Loucy (cell line): ENCODE measurements around the gene COX18.

Experiments used
- H2AFZ ChIP-seq: fragments of 200-600 bp; sonication (generic); 2 replicates; pipeline ENCODE4 v1.6.0; 2016; ENCODE audit warnings: antibody characterized with exemption, mild to moderate bottlenecking, low read length, moderate library complexity
- H3F3A ChIP-seq: fragments of 200-600 bp; 2 replicates; pipeline ENCODE4 v1.6.0; 2016; ENCODE audit warnings: antibody characterized with exemption, low read depth, mild to moderate bottlenecking
- H3K27me3 ChIP-seq: fragments of 200-600 bp; sonication (generic); 2 replicates; pipeline ENCODE4 v1.6.1; 2014; ENCODE audit warnings: low read length, mild to moderate bottlenecking; ENCODE audit not compliant: insufficient read depth, poor library complexity, severe bottlenecking
- H3K36me3 ChIP-seq: fragments of 200-600 bp; sonication (generic); 2 replicates; pipeline ENCODE4 v1.6.1; 2016; ENCODE audit warnings: low read length; ENCODE audit not compliant: insufficient read depth
- H3K4me1 ChIP-seq: fragments of 200-600 bp; sonication (generic); 2 replicates; pipeline ENCODE4 v1.5.1; 2014; ENCODE audit warnings: low read length, mild to moderate bottlenecking; ENCODE audit not compliant: insufficient read depth, poor library complexity, severe bottlenecking
- H3K4me2 ChIP-seq: fragments of 200-600 bp; sonication (generic); 2 replicates; pipeline ENCODE4 v1.6.0; 2014; ENCODE audit warnings: antibody characterized with exemption, low read length, low read depth, mild to moderate bottlenecking; ENCODE audit not compliant: poor library complexity, severe bottlenecking
- H3K4me3 ChIP-seq: fragments of 200-600 bp; sonication (generic); 2 replicates; pipeline ENCODE4 v1.5.1; 2014; ENCODE audit warnings: low read length, mild to moderate bottlenecking, mixed read lengths; ENCODE audit not compliant: poor library complexity, severe bottlenecking
- H3K79me2 ChIP-seq: fragments of 200-600 bp; sonication (generic); 2 replicates; pipeline ENCODE4 v1.6.1; 2014; ENCODE audit warnings: low read length; ENCODE audit not compliant: insufficient read depth
- H3K9ac ChIP-seq: fragments of 200-600 bp; sonication (generic); 2 replicates; pipeline ENCODE4 v1.6.0; 2014; ENCODE audit warnings: mild to moderate bottlenecking, low read depth, low read length, moderate library complexity; ENCODE audit not compliant: poor library complexity, severe bottlenecking
- H3K9me2 ChIP-seq: fragments of 200-600 bp; sonication (generic); replicated peaks from 2 replicates; pipeline ENCODE4 v1.6.1; 2016; ENCODE audit warnings: low read depth, low read length, mixed read lengths
- H3K9me3 ChIP-seq: fragments of 200-600 bp; sonication (generic); 2 replicates; pipeline ENCODE4 v1.6.1; 2014; ENCODE audit warnings: mild to moderate bottlenecking, antibody characterized with exemption, low read length, low read depth; ENCODE audit not compliant: insufficient read depth
- H4K20me1 ChIP-seq: fragments of 200-600 bp; sonication (generic); 2 replicates; pipeline ENCODE4 v1.6.0; 2014; ENCODE audit warnings: antibody characterized with exemption, low read length, mild to moderate bottlenecking; ENCODE audit not compliant: insufficient read depth, poor library complexity, severe bottlenecking
- EZH2phosphoT487 ChIP-seq: fragments of 200-600 bp; IDR thresholded peaks from 2 replicates; pipeline ENCODE4 v1.6.1; 2018; ENCODE audit warnings: antibody characterized with exemption, mild to moderate bottlenecking, moderate library complexity, borderline replicate concordance
- TF ChIP-seq, protein P1 (sequence below): fragments of 200-600 bp; sonication (generic); conservative IDR thresholded peaks from 2 replicates; pipeline ENCODE4 v1.5.1; 2014; ENCODE audit warnings: mild to moderate bottlenecking, antibody characterized with exemption, low read length

COX18 gene, protein sequence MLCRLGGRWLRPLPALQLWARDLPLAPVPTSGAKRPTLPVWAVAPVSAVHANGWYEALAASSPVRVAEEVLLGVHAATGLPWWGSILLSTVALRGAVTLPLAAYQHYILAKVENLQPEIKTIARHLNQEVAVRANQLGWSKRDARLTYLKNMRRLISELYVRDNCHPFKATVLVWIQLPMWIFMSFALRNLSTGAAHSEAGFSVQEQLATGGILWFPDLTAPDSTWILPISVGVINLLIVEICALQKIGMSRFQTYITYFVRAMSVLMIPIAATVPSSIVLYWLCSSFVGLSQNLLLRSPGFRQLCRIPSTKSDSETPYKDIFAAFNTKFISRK

DNA sequence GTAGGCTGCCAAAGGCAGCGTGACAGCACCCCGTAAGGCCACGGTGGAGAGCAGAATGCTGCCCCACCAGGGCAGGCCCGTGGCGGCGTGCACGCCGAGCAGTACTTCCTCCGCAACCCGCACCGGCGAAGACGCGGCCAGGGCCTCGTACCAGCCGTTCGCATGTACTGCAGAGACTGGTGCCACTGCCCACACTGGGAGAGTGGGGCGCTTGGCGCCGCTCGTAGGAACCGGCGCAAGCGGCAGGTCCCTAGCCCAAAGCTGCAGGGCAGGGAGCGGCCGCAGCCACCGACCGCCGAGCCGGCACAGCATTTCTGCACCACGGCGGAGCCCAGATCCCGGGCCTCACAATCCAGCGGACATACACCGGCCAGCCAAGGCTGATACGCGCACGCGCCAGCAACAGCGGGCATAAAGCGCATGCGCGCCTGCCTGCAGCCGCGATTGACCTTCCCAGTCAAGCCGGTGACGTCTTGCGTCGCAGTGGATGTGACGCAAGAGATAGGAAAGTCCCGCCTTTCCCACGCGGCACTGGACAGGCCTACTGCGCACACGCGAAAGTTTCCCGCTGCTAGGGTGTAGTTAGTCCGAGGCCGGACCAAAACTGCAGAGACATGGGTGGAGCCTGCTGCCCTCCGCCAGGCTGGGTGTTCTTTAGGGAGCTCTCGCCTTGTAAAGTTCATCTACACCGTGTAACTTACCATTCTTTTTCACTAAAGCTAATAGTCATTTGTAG, at the start of gene COX18:
TSS of gene COX18 (minus strand) at position 379 of the 736 bp plus-strand sequence. CDS start at position 312, 67 bp downstream.
- H3K4me1 ChIP-seq = peaks cover 27% of the 10 kb centered on the region
- H4K20me1 ChIP-seq = no peaks in the 10 kb centered on the region

DNA sequence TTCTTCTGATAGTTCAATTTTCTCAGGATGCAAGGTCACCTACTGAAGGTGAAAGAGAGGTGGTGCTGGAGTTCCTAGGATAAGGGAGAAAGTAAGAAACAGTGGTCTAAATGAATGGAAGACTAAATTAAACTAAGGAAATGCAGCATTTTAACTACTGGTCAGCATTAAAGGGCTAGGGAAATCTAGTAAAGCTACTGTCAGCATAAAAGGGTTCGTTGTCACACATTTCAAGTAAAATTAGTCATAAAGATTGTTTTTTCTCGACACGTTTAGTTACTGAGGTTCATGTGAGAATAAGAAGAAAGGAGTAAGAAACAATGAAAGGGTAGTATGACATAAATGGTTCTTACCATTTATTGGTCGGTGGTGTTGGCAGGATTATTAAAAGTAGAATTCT, 40.0 kb upstream of the COX18 start:
- Histone ChIP-seq H3K36me3 (peaks cover 59% of the 10 kb centered on the region), H3F3A (no peaks in the 10 kb centered on the region), H3K9ac (no peak overlapping the region), H3K4me1 (no peaks in the 10 kb centered on the region), H3K9me2 (no peaks in the 10 kb centered on the region), H3K27me3 (no peaks in the 10 kb centered on the region), H3K4me3 (no peak overlapping the region), H3K4me2 (no peak overlapping the region), H3K9me3 (no peaks in the 10 kb centered on the region), H3K79me2 (no peaks in the 10 kb centered on the region), H4K20me1 (no peaks in the 10 kb centered on the region), H2AFZ (no peak overlapping the region)
- TF ChIP-seq, protein P1, sequence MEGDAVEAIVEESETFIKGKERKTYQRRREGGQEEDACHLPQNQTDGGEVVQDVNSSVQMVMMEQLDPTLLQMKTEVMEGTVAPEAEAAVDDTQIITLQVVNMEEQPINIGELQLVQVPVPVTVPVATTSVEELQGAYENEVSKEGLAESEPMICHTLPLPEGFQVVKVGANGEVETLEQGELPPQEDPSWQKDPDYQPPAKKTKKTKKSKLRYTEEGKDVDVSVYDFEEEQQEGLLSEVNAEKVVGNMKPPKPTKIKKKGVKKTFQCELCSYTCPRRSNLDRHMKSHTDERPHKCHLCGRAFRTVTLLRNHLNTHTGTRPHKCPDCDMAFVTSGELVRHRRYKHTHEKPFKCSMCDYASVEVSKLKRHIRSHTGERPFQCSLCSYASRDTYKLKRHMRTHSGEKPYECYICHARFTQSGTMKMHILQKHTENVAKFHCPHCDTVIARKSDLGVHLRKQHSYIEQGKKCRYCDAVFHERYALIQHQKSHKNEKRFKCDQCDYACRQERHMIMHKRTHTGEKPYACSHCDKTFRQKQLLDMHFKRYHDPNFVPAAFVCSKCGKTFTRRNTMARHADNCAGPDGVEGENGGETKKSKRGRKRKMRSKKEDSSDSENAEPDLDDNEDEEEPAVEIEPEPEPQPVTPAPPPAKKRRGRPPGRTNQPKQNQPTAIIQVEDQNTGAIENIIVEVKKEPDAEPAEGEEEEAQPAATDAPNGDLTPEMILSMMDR = no peak
- no peak for TF ChIP-seq EZH2phosphoT487

More for the DNA sequence above, at the start of gene COX18:
- Histone ChIP-seq H3K4me3 (peak within 1 kb of the TSS; percentile 83), H3F3A (no peaks in the 10 kb centered on the region), H3K9me2 (no peaks in the 10 kb centered on the region), H3K9ac (peak within 1 kb of the TSS; percentile 83), H3K4me2 (peak within 1 kb of the TSS; percentile 95), H3K27me3 (no peaks in the 10 kb centered on the region), H3K9me3 (no peaks in the 10 kb centered on the region), H3K79me2 (peaks cover 32% of the 10 kb centered on the region), H2AFZ (peak within 1 kb of the TSS; percentile 89), H3K36me3 (peaks cover 11% of the 10 kb centered on the region; the same call in 1 of the 2 replicates)
- no peak for TF ChIP-seq EZH2phosphoT487

DNA sequence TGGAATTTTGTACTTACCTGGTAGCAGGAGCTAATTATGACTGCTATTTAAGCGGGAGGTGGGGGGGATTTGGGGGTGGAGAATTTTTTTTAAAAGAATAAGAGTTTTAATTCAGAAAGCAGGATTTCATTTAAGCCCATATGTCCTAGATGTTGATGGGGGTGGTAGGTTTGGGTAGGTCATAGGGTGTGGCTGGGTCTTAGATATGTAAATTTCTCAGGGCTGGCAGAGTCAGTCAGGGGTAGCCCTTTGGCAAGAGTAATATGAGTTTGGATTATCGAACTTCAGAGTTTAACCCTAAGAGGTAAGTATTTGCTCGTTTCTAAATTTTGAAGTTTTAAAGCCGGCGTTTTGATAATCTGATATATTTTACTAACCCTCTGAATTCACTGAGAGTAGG, 35.2 kb upstream of the COX18 start:
- H3K4me1 ChIP-seq = no peaks in the 10 kb centered on the region
- peaks cover 42% of the 10 kb centered on the region; the same call in 1 of the 2 replicates for H3K36me3 ChIP-seq
- H3K9me3 ChIP-seq = no peaks in the 10 kb centered on the region
- TF ChIP-seq EZH2phosphoT487 = no peak
- TF ChIP-seq, protein P1 = no peak
- no peak overlapping the region for H3K4me3 ChIP-seq
- no peaks in the 10 kb centered on the region for H4K20me1 ChIP-seq
- H3K9ac ChIP-seq = no peak overlapping the region
- H2AFZ ChIP-seq = no peak overlapping the region
- H3K4me2 ChIP-seq = no peak overlapping the region
- no peaks in the 10 kb centered on the region for H3F3A ChIP-seq
- no peaks in the 10 kb centered on the region for H3K27me3 ChIP-seq
- no peaks in the 10 kb centered on the region for H3K79me2 ChIP-seq
- no peaks in the 10 kb centered on the region for H3K9me2 ChIP-seq
